HCT116 (cell line): Measurements from ENCODE around the gene MTOR.

Experiments
- CBX3 ChIP-seq: IDR thresholded peaks from 2 replicates; pipeline ENCODE4 v1.6.1; 2012; ENCODE audit warnings: low read depth
- EZH2 ChIP-seq: fragments of 200-600 bp; sonication (generic); IDR thresholded peaks from 2 replicates; pipeline ENCODE4 v1.6.1; 2017; ENCODE audit warnings: antibody characterized with exemption, mixed run types
- EZH2phosphoT487 ChIP-seq: fragments of 200-600 bp; IDR thresholded peaks from 2 replicates; pipeline ENCODE4 v1.6.1; 2018; ENCODE audit warnings: antibody characterized with exemption, borderline replicate concordance
- RAD21 ChIP-seq: IDR thresholded peaks from 2 replicates; pipeline ENCODE4 v1.6.1; 2012; ENCODE audit warnings: low read depth, mild to moderate bottlenecking
- ZNF274 ChIP-seq: fragments of 200-500 bp; sonication (Bioruptor generic); IDR thresholded peaks from 2 replicates; pipeline ENCODE4 v1.6.1; 2014; ENCODE audit warnings: mild to moderate bottlenecking, low read depth, low read length, inconsistent platforms
- TF ChIP-seq, protein P1 (sequence below), 3 experiments: fragments of 200-600 bp in 1 of 3; sonication (generic) in 1 of 3; IDR thresholded peaks in 2 of 3; conservative IDR thresholded peaks in 1 of 3; 2 replicates each; pipeline ENCODE4 v1.5.1; 2012 to 2017; ENCODE audit warnings: low read depth in 2 of 3, low read length in 2 of 3, antibody characterized with exemption in 1 of 3, borderline replicate concordance in 1 of 3, control low read depth in 1 of 3, mild to moderate bottlenecking in 1 of 3, mixed read lengths in 1 of 3, mixed run types in 1 of 3, moderate library complexity in 1 of 3; ENCODE audit not compliant: insufficient read depth in 1 of 3
- TF ChIP-seq, protein P2 (sequence below): IDR thresholded peaks from 2 replicates; pipeline ENCODE4 v1.6.1; 2012; ENCODE audit warnings: low read depth

DNA sequence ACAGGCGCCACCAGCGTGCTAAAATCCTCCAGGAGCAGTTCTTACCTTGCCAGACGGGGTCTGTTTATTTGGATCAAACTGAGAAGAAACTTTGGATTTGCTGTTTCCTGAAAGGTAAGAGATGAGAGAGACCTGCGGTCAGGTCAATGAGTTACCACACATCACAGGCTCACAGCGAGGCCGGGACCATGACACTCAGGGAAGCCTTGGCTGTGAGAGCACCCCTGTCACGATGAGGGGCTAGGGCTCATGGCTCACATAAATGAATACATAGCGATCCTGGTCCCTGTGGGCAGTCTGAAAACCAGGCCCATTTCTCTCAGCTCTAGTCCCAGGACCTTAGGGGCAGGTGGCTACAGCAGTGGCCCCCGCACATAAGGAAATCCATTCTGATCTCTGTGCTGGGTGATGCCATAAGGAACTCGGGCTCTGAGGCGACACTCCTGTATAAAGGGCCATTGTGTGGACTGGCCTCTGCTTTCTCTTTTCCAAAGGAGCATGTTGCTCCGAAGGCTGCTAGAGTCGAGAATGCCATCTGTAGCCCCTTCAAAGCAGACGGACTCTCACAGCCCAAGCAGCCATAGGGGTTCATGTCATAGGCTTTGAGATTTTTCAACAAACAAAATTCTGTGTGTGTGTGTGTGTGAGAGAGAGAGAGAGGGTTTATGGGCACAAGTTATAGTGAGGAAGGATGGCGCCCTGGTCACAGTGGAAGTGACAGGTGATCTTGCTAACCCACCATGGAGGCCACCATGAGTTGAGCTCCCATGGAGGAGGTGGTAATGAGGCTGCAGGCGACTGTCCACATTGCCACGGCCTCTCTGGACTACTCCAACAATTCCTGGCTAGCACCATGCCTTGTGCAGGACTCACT lies 193.5 kb downstream of the MTOR start:
- TF ChIP-seq, protein P1, sequence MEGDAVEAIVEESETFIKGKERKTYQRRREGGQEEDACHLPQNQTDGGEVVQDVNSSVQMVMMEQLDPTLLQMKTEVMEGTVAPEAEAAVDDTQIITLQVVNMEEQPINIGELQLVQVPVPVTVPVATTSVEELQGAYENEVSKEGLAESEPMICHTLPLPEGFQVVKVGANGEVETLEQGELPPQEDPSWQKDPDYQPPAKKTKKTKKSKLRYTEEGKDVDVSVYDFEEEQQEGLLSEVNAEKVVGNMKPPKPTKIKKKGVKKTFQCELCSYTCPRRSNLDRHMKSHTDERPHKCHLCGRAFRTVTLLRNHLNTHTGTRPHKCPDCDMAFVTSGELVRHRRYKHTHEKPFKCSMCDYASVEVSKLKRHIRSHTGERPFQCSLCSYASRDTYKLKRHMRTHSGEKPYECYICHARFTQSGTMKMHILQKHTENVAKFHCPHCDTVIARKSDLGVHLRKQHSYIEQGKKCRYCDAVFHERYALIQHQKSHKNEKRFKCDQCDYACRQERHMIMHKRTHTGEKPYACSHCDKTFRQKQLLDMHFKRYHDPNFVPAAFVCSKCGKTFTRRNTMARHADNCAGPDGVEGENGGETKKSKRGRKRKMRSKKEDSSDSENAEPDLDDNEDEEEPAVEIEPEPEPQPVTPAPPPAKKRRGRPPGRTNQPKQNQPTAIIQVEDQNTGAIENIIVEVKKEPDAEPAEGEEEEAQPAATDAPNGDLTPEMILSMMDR (IDR thresholded peaks at IDR 0.05 in 2 of 3, conservative IDR thresholded peaks at IDR 0.05 in 1 of 3; ENCODE audit: borderline replicate concordance in 1 of 3, insufficient read depth in 1 of 3, low read depth in 2 of 3, low read length in 2 of 3), result no peak
- no peak for TF ChIP-seq EZH2
- TF ChIP-seq, protein P2, sequence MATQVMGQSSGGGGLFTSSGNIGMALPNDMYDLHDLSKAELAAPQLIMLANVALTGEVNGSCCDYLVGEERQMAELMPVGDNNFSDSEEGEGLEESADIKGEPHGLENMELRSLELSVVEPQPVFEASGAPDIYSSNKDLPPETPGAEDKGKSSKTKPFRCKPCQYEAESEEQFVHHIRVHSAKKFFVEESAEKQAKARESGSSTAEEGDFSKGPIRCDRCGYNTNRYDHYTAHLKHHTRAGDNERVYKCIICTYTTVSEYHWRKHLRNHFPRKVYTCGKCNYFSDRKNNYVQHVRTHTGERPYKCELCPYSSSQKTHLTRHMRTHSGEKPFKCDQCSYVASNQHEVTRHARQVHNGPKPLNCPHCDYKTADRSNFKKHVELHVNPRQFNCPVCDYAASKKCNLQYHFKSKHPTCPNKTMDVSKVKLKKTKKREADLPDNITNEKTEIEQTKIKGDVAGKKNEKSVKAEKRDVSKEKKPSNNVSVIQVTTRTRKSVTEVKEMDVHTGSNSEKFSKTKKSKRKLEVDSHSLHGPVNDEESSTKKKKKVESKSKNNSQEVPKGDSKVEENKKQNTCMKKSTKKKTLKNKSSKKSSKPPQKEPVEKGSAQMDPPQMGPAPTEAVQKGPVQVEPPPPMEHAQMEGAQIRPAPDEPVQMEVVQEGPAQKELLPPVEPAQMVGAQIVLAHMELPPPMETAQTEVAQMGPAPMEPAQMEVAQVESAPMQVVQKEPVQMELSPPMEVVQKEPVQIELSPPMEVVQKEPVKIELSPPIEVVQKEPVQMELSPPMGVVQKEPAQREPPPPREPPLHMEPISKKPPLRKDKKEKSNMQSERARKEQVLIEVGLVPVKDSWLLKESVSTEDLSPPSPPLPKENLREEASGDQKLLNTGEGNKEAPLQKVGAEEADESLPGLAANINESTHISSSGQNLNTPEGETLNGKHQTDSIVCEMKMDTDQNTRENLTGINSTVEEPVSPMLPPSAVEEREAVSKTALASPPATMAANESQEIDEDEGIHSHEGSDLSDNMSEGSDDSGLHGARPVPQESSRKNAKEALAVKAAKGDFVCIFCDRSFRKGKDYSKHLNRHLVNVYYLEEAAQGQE, result no peak
- TF ChIP-seq ZNF274, result no peak
- TF ChIP-seq RAD21, result no peak
- TF ChIP-seq CBX3, result no peak
- no peak for TF ChIP-seq EZH2phosphoT487
